GM21367 (cell line): Measurements from ENCODE around the gene ACTG2.
"Not testable (repeated sequence)": the region's sequence is repeated elsewhere in the genome, so short reads cannot be mapped to it uniquely, and the experiment has no call there.

Experiments used
- ATAC-seq: cut with Tn5 transposase; IDR thresholded peaks from one replicate; pipeline ENCODE4 v1.9.1; 2021; ENCODE audit not compliant: unreplicated experiment

The ACTG2 gene

DNA sequence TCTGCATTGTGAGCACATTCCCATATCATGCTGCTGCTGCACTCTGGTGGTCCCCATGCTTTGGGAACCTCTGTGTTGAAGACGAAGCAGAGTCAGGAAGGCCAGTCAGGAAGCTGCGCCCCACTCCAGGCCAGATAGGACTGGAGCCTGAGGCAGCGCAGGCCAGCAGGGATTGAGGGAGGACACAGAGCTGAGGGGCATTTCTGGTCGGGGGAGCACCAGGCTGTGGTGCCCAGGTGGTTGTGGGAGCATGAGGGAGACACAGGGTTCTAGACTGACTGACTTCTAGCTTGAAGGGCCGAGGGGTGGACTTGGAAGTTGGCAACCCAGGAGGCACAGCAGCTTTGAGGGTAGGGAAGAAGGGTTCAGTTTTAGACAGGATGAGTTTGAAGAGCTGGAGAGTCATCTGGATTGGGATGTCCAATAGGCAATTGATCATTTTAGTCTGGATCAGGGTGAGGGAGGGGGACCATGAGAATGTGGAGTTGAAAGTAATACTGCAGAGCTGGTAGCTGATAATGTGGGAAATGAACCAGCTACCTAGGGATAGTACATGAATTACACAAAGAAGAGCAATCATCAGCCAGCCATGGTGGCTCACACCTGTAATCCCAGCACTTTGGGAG lies 1.4 kb upstream of the ACTG2 start:
- ATAC-seq = no peak

DNA sequence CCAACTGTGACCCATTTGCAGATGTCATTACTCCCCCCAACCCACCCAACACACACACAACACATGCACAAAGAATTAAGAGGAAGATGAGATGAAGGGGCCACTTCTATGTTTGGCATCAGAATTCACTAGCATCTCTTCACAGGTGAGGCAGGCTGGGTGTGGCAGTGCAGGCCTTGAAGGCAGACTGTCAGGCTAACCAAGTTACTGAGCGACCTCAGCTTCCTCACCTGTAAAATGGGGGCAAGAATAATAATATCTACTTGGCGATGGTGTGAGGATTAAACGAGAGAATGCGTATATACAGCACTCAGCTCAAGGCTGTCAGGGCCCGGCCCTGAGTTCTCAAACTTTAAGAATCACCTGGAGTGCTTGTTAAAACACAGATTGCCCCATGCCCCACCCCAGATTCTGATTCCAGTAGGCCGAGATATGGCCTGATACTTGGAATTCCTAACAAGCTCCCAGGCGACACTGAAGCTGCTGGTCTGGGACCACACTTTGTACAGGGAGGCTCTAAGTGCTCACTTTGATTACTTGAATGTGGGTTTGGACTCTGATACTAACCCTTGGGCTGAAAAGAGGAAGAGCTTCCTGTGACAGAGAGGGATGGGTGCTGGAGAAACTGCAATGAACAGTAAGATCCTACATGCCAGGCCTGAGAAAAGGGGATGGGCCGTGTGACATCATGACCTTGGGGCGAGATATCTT lies 1.1 kb downstream of the ACTG2 start:
- ATAC-seq = no peak

DNA sequence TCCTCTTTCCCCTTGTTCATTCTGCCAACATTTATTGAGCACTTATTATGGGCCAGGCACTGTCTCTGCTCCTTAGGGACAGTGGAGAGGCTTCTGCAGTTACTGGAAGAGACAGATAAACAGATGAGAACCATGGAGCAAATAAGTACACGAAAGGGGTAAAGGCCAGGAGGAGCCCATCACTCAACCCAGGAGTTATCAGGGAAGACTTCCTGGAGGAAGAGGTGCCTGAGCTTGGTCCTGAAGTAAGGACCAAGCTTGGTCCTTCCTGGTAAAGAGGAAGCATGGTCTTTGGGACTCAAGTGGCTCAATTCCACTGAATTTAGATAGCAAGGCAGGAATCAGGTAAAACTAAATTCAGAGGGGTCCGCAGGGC lies 1.7 kb downstream of the ACTG2 start:
- no peak for ATAC-seq

DNA sequence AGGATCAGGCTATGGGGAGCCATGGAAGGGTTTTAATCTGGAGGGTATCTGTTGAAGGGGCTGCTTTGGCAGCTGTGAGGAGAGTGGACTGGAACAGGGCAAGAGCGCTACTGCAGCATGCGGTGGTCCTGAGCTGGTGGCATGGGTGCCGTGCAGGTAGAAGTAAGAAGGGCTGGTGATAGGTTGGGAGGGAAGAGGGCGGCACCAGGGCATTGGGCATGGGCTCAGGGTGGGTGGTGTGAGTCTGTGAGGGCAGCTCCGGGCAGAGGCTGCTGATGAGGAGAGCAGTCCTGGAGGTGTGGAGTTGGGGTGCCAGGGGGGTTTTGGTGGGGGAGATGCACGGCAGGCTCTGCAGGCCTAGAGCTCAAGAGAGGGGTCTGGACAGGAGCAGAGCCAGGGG lies 2.1 kb downstream of the ACTG2 start:
- ATAC-seq = no peak

DNA sequence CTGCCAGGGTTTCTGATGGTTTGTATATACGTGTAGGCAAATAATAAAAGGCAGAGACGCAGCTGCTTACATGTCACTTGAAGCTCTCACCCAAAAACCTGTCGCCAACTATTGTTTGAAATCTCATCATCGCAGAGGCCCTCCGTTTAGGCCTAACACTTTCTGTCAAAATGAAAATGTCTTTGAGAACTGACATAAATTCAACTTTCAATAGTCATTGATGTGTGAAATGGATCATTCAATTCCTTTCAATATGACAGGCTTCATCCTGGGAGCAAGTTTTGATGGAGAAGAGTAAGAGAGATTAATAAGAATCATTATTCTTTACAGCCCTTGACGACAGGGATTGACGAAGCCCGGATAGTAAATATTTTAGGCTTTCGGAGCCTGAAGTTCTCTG lies 2.7 kb downstream of the ACTG2 start:
- no peak for ATAC-seq

DNA sequence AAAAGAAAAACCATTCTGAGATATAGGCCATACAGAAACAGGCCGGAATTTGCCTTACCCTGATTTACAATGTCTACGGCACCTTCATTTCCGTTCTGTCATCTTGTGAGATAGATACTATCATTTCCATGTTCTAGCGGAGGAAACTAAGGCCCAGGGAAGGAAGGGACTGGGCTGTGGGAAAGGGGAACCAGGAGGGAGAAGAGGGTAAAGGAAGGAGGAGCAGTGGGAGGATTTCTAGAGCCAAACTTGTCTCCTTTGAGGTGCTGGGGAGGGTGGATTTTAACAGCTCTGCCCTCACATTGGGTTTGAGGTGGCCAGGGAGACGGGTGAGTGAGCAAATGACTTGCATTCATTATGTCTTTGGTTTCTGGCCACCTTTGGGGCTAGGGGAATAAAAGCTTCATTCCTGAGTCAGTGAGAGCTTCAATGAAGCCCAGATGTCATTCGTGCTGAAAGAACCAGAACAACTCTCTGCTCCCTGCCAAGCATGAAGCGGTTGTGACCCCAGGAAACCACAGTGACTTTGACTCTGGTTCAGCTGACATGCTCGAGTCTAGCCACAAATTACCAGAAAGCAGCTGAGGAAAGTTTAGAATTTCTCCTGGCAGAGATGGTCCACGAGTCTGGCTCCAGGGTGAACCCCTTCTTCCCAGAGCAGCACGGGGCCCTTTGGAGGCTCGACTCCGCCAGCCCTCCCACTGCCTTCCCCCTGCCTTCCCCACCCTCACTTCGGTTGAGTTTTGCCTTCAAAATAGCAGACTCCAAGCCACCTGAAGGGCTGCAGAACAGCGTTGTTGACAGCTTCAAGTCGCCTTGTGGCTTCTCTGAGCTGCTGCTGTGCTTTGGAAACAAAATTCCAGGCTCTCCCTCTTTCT lies 3.8 kb downstream of the ACTG2 start:
- ATAC-seq = no peak

DNA sequence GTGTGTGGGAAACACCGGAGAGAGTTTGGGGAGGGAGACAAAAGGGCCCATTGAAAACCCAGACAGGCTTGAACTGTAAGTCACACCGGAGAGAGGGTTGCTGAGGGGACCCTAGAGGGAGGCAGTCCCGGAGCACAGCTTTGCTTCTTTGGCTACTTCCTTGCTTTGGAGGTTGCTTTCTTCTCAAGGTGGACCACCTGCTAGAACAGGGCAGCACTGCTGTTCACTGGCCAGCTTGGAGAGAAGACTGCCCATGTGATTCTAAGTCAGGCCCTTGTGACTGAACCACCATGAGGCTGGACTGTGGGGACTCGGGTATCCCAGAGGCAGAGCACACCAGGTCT lies 4.4 kb downstream of the ACTG2 start:
- ATAC-seq = no peak

DNA sequence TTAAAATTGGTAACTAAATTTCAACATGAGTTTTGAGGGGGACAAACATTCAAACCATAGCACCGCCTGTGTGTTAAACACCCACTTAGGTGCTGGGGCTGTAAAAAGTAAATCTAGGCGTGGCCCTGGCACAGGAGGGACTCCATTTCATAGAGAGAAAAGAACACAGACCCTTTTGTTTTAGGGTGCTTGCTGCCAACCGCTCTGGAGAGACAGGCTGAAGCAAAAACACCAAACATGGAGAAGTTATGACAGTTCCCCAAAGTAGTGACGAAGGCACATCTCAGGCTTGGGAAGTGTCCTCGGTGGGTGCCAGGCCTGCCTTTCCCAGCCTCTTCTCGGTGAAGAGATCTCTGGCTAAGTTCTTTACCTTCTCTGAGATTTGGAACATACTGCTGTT lies 5.1 kb downstream of the ACTG2 start:
- ATAC-seq = no peak

DNA sequence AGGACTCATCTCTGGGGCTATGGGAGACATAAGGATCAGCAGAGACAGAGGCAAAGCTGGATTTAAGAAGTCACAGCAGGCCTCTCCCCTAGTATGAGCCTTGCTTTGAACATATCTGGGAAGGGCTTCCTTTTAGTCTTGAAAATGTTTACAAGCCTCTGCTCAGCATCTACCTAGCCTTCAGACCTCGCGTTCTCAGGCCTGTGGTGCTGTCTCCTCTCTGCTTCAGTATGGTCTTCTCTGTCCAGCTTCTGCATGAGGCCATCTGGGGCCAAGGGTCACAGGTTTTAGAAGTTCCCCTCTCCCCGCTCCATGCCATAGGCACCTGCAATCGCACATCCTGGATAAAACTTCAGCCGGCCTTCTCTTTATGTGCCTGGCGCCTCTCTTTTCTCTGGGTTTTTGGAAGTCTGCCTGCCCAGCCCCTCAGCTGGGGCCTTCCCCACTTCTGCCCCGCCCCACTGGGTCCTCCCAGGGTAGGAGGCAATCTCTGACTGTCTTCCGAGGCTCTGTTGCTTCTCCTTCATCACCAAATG lies 7.1 kb downstream of the ACTG2 start:
- ATAC-seq = no peak

DNA sequence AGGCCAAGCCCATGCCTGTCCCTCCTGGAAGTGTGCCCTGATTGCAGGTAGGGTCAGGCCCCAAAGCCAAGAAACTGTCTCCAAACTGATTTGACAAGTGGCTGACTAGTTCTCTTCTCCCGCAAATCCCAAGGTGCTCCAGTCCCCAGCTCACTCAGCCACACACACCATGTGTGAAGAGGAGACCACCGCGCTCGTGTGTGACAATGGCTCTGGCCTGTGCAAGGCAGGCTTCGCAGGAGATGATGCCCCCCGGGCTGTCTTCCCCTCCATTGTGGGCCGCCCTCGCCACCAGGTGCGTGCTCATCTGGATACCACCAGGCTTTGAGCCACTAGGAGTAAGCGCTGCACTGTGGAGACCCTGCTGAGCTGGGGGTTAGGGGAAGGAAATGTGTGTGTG lies 8.3 kb downstream of the ACTG2 start:
- ATAC-seq = no peak

DNA sequence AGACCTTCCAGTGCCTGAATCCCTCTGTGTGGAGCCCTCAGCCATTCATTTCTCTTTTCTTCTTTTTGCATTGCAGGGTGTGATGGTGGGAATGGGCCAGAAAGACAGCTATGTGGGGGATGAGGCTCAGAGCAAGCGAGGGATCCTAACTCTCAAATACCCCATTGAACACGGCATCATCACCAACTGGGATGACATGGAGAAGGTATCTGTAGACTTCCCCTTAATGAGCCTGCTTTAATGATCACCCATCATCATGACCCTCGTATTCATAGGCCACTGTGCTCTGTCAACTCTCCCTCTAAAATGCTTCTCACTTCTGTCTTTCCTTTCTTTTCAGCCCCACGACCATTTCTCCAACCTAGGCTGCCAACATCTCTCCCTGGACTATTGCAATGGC lies 9.5 kb downstream of the ACTG2 start:
- no peak for ATAC-seq

DNA sequence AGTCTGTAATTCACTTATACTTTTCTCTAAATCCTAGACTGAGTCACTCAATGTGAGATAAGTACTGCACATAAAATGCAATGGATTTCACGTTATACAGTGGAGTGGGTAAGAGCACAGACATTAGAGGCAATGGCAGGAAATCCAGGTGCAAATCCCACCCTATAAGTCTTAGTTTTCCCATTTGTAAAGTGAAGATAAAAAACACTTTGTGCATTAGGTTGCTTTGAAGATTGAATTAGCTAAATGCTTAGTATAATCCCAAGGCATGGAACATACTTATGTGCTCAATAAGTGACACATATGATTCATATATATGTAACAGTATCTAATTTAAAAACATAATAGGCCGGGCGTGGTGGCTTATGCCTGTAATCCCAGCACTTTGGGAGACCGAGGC lies 10.5 kb downstream of the ACTG2 start:
- no peak for ATAC-seq

DNA sequence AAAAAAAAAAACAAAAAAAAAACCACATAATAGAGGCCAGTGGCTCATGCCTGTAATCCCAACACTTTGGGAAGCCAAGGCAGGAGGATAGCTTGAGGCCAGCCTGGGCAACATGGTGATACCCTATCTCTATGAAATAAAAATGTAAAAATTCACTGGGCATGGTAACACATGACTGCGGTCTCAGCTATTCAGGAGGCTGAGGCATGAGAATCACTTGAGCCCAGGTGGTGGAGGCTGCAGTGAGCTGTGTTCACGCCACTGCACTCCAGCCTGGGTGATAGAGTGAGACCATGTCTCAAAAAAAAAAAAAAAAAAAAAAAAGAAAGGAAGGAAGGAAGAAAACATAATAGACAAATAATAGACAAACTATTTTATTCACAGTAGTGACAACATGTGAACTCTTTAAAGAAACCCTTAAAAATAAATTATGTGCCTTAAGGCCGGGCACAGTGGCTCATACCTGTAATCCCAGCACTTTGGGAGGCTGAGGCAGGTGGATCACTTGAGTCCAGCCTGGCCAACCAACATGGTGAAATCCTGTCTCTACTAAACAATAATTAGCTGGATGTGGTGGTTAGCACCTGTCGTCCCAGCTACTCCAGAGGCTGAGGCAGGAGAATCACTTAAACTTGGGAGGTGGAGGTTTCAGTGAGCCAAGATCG lies 11.3 kb downstream of the ACTG2 start:
- ATAC-seq = not testable (repeated sequence)

DNA sequence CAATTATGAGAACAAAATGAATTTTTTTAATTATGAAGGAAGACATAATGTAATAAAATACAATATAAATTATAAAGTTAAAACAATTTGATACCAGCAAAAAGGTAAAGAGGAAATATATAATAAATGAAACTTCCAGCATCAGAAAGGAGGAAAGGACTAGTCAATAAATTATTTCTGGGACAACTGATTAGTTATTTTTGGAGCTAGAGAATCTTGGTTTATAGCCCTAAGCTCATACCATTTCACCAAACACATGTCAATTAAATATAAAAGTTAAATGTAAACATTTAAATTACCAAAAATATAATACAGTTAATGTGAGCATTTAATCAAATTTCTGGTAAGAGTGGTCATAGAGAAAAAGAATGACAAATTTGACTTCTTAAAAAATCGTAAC lies 12.1 kb downstream of the ACTG2 start:
- no peak for ATAC-seq

DNA sequence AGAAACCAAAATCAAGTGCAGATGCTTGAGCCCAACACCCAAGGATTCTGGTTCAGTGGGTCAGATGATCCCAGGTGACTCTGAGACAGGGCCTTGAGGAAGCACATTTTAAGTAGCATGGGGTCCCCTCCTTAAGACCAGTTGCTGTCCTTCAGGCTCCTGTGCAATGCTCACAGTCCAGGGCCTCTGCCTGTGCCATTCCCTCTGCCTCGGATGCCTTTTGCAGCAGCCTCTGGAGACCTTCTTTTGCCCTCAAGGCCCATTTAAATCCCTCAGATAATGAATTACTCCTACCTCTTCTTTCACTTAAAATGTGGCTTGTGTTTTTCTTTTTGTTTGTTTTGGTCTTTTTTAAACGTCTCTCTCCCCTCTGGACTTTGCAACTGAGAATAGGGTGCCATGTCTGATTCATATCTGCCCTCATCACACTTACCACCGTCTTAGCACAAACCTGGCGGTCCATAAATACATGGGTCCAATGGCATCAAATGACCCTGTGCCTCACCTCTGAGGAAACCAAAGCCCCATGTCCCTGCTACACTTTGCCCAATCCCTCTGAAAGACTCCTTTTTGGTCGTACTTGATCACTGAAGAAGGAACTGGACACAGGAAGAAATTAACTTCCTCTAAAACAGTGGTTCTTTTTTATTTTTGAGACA lies 14.2 kb downstream of the ACTG2 start:
- ATAC-seq = no peak

DNA sequence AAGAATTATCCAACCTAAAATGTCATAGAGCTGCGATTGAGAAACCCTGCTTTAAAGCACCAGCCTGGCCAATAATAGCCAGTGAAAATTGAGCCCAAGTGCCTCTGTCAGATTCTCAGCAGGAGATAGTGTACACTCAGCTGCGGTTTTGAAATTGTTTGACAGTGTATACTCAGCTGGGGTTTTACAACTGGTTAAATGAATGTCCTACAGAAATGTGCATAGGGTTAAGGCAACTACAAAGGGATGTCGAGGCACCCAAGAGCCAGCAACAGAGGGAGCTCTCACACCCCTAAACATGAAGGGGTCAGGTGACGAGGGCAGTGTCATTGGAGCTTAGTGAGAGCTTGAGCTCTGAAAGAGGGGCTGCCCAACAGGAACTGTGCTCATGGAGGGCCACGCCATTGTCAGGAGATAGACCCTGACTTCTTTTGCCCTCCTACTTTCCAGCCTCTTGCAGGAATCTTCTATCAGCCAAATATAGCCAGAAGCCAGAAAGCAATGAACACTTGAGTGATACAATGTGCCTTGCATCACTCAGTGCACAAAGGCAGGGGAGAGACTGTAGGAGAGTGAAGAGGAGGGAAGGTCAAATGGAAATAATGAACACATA lies 15.1 kb downstream of the ACTG2 start:
- ATAC-seq = no peak

DNA sequence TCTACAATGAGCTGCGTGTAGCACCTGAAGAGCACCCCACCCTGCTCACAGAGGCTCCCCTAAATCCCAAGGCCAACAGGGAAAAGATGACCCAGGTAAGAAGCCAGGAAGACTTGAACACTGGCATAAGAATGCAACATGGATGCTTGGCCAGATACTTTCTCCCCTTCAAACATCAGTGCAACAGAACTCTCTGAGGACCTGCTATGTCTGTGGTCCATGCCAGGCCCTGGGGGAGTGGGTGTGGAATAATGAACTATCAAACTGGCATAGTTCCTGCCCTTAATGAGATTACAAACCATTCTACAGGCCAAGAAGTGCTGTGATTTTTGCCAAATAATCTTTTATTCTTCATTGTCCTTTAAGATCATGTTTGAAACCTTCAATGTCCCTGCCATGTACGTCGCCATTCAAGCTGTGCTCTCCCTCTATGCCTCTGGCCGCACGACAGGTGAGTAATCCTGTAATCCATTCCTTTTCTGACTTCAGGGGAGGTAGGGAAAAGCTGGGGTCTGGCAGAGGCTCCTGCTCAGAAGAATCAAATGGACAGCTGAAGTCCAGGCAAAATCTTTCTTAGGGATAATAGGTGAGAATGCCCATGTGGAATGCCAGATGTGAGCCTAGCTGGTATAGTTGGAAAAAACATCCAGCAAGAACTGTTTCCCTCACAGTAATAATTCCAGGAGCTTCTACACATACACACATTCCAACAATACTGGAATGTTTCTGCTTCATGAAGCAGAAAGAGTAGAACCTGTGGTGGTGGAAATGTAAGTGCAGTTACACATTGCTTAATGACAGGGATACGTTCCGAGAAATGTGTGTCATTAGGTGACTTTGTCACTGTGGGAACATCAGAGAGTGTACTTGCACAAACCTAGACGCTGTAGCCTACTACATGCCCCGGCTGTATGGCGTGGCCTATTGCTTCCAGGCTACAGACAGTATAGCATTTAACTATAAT lies 16.2 kb downstream of the ACTG2 start:
- no peak for ATAC-seq

DNA sequence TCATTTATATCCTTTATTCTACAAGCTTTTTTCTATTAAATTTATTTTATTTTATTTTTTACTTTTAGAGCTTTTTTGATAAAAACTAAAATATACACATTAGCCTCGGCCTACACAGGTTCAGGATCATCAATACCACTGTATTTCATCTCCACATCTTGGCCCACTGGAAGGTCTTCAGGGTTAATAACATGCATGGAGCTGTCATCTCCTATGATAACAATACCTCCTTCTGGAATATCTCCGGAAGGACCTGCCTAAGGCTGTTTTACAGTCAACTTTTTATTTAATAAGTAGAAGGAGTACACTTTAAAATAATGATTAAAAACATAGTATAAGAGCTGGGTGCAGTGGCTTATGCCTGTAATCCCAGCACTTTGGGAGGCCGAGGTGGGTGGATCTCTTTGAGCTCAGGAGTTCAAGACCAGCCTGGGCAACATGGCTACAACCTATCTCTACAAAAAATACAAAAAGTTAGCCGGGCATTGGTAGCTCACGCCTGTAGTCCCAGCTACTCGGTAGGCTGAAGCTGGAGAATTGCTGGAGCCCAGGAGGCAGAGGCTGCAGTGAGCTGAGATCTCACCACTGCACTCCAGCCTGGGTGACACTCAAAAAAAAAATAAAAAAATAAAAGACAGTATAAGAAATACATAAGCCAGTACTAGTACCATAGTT lies 18.2 kb downstream of the ACTG2 start:
- ATAC-seq = no peak
